ENCODE data around the gene PPM1K. TPM values are rescaled to one million over a fixed set of nuclear protein-coding genes. Genes with fewer than 3 reads are reported as not detected.

Gene PPM1K
- total RNA-seq, 1 donor from 2014 or later, result 248 TPM

GRCh38 chr4:88283661-88284438, 511 bp downstream of the PPM1K start:
- Histone ChIP-seq H3K9me3 (replicated peaks) (no peaks in the 10 kb centered on the region), H3K4me3 (peak overlapping the region; percentile 94), H3K27me3 (ENCODE audit: low read depth) (no peaks in the 10 kb centered on the region), H3K36me3 (no peaks in the 10 kb centered on the region), H3K4me1 (peaks cover 60% of the 10 kb centered on the region), H3K27ac (replicated peaks) (peak overlapping the region; percentile 93)
- peak; percentile 20 for TF ChIP-seq CTCF (IDR thresholded peaks at IDR 0.05; ENCODE audit: borderline replicate concordance)
- DNase-seq, result peak; percentile 53
- intact Hi-C loops (cut with micrococcal nuclease), result no loop called here

DNA sequence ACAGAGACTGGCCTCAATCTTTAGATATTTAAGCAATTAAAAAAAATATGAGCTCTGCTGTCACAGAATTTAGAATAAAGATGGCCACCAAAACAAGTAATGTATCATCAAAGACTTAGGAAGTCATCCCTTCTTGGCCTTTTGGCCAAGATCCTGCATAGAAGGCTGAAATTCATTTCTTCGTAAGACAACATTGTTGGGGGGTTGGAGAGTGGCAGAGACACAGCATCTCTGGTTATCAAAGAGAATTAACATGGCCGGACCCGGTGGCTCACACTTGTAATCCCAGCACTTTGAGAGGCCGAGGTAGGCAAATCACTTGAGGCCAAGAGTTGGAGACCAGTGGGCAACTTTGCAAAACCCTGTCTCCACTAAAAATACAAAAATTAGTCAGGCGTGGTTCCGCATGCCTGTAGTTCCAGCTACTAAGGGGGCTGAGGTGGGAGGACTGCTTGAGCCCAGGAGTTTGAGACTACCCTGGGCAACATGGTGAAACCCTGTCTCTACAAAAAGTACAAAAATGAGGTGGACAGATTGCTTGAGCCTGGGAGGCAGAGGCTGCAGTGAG, 4.0 kb downstream of the PPM1K start:
- Histone ChIP-seq H3K36me3 (peaks cover 26% of the 10 kb centered on the region), H3K9me3 (replicated peaks) (no peaks in the 10 kb centered on the region), H3K27me3 (ENCODE audit: low read depth) (no peaks in the 10 kb centered on the region), H3K4me1 (peaks cover 85% of the 10 kb centered on the region), H3K27ac (replicated peaks) (peak overlapping the region; percentile 93), H3K4me3 (peak overlapping the region; percentile 94)
- DNase-seq, result no peak
- intact Hi-C loops (cut with micrococcal nuclease), result no loop called here
- TF ChIP-seq CTCF (IDR thresholded peaks at IDR 0.05; ENCODE audit: borderline replicate concordance), result no peak

DNA sequence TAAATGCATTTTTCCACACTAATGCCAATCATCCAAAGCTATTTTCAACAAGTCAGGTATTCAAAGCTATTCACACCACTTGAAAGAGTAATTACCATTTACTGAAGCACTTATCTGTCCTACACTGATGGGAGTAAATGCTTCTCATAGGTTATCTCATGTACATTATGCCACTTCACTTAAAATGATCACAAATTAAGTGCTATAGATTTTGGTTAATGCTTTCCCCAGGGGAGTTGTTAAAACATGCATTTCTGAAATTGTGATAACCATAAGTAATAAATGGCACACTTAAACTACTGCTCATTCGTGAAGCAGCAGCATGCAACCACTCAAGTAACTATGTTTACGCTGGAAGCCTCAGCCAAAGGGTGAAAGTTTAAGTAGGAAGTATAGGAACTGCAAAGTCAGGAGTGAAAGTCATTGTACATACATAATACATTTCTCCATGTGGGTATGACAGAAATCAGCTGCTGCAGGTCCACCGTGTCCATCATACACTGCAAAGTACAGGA, 6.6 kb downstream of the PPM1K start:
- no peaks in the 10 kb centered on the region for H3K27me3 ChIP-seq (ENCODE audit: low read depth)
- H3K4me3 ChIP-seq, result peak overlapping the region; percentile 94
- H3K27ac ChIP-seq (replicated peaks), result peak overlapping the region; percentile 51
- no peaks in the 10 kb centered on the region for H3K9me3 ChIP-seq (replicated peaks)
- intact Hi-C loops (cut with micrococcal nuclease), result loop anchor here (10.0 kb wide), 1 partner anchor 97 kb away; the partner anchor contains the start of gene HERC6
- no peak for TF ChIP-seq CTCF (IDR thresholded peaks at IDR 0.05; ENCODE audit: borderline replicate concordance)
- no peak for DNase-seq
- H3K4me1 ChIP-seq, result peaks cover 94% of the 10 kb centered on the region
- H3K36me3 ChIP-seq, result peaks cover 39% of the 10 kb centered on the region

- intact Hi-C loops (cut with micrococcal nuclease), result loop anchor here (10.0 kb wide), 1 partner anchor 98 kb away; the partner anchor contains the start of gene HERC6
These were observed 7.2 kb downstream of the PPM1K start for GRCh38 chr4:88276952-88277710.

More at GRCh38 chr4:88276952-88277710, 7.2 kb downstream of the PPM1K start:
- peaks cover 39% of the 10 kb centered on the region for H3K36me3 ChIP-seq
- DNase-seq, result no peak
- TF ChIP-seq CTCF (IDR thresholded peaks at IDR 0.05; ENCODE audit: borderline replicate concordance), result no peak
- H3K4me1 ChIP-seq, result peaks cover 88% of the 10 kb centered on the region
- peak overlapping the region; percentile 51 for H3K27ac ChIP-seq (replicated peaks)
- H3K9me3 ChIP-seq (replicated peaks), result no peaks in the 10 kb centered on the region
- H3K4me3 ChIP-seq, result peak overlapping the region; percentile 94
- no peaks in the 10 kb centered on the region for H3K27me3 ChIP-seq (ENCODE audit: low read depth)
